ENCODE measurements around the gene TLDC2.

TLDC2 gene

DNA sequence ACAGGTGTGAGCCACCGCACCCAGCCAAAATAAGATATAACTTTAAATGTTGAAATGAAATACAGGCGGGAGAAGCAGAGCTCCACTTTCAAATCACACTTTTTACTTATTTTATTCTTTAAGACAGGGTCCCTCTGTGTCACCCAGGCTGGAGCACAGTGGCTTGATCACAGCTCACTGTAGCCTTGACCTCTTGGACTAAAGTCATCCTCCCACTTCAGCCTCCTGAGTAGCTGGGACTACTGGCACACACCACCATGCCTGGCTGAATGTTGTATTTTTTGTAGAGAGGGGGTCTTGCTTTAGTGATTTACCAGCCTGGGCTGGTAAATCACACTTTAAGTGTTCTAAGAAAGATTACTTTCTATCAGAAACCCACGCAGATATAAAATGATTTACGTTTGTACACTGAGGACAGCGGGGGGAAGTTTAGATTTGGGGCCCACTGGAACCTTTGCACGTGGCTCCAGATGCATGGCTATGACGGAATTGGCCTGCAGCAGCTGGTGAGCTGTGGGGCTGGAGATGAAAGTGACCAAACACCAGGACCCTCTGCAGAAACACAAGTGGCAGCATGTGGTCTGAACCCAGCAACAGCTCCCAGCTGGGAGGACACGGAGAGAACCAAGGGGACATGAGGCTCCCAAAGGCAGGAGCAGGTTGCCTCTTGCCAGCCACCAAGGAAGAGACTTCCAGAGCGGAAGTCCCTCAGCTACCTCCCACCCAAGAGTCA, 26.4 kb upstream of the TLDC2 start:
- Mint-ChIP-seq H3K27ac (peak overlapping the region in 1 of 3 experiments; percentile 46), H3K4me3 (no peak overlapping the region), H3K27me3 (ENCODE audit: low read depth) (no peaks in the 10 kb centered on the region), H3K9me3 (peaks cover 8% of the 10 kb centered on the region), H3K4me1 (peaks cover 17% of the 10 kb centered on the region), H3K36me3 (ENCODE audit: low read depth) (peaks cover 35% of the 10 kb centered on the region)
- TF ChIP-seq, protein P1, sequence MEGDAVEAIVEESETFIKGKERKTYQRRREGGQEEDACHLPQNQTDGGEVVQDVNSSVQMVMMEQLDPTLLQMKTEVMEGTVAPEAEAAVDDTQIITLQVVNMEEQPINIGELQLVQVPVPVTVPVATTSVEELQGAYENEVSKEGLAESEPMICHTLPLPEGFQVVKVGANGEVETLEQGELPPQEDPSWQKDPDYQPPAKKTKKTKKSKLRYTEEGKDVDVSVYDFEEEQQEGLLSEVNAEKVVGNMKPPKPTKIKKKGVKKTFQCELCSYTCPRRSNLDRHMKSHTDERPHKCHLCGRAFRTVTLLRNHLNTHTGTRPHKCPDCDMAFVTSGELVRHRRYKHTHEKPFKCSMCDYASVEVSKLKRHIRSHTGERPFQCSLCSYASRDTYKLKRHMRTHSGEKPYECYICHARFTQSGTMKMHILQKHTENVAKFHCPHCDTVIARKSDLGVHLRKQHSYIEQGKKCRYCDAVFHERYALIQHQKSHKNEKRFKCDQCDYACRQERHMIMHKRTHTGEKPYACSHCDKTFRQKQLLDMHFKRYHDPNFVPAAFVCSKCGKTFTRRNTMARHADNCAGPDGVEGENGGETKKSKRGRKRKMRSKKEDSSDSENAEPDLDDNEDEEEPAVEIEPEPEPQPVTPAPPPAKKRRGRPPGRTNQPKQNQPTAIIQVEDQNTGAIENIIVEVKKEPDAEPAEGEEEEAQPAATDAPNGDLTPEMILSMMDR (IDR thresholded peaks at IDR 0.05; ENCODE audit: unreplicated experiment in 3 of 3), result no peak

DNA sequence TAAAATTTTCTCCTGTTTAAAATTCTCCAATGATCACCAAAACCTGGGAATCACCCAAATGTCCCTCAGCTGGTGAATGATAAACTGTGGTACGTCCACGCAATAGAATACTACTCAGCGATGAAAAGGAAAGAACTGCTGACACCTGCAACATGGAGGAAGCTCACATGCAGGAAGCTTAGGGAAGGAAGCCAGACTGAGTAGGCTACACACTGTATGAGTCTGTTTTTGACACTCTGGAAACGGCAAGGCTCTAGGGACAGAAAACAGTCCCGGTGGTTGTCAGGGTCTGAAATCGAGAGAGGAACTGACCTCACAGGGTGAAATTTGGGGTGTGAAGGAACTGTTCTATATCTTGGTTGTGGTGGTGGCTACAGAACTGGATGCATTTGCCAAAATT, 25.2 kb upstream of the TLDC2 start:
- Mint-ChIP-seq H3K4me3 (no peak overlapping the region), H3K27me3 (ENCODE audit: low read depth) (no peaks in the 10 kb centered on the region), H3K4me1 (peaks cover 17% of the 10 kb centered on the region), H3K36me3 (ENCODE audit: low read depth) (peaks cover 35% of the 10 kb centered on the region), H3K9me3 (peaks cover 8% of the 10 kb centered on the region), H3K27ac (no peak overlapping the region)
- TF ChIP-seq, protein P1 (IDR thresholded peaks at IDR 0.05; ENCODE audit: unreplicated experiment in 3 of 3), result no peak

DNA sequence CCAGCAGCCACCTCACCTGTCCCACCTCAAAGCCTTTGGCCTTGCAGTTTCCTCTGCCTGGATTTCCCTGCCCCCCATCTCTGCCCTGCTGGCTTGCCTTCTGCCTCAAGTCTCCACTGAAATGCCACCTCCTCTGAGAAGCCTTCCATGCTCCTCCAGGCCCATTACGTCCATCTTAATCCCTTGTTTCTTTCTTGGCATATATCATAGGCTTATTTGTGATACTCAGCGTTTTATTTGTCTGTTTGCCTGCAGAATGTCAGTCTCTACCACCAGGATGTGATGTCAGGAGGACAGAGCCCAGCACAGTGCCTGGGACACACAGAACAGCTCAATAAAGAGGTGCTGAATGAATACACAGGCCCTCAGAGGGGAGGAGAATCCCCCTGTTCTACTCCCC, 24.4 kb upstream of the TLDC2 start:
- no peak overlapping the region for H3K27ac Mint-ChIP-seq
- no peaks in the 10 kb centered on the region for H3K27me3 Mint-ChIP-seq (ENCODE audit: low read depth)
- TF ChIP-seq, protein P1 (IDR thresholded peaks at IDR 0.05; ENCODE audit: unreplicated experiment in 3 of 3), result no peak
- no peak overlapping the region for H3K4me3 Mint-ChIP-seq
- peaks cover 17% of the 10 kb centered on the region for H3K4me1 Mint-ChIP-seq
- H3K36me3 Mint-ChIP-seq (ENCODE audit: low read depth), result peaks cover 35% of the 10 kb centered on the region
- peaks cover 8% of the 10 kb centered on the region for H3K9me3 Mint-ChIP-seq

DNA sequence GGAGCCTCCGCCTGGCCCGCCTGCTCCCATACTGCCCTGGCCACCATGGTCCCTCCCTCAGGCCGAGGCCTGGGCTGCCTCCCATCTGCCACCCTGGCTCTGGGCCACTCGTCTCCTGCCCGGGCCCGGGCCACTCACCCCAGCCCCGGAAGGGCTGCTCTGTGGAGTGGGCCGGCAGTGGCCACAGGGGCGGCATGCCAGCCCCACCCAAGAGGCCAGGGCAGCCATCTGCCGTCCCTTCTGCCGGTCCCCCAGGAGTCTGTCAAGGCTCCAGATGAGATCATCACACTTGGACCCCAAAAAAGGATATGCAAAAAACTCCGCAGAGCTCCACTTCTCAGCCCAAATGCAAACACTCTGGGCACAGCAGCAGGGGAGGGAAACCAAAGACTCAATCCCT, 23.8 kb upstream of the TLDC2 start:
- no peak overlapping the region for H3K4me3 Mint-ChIP-seq
- H3K4me1 Mint-ChIP-seq, result peaks cover 20% of the 10 kb centered on the region
- peaks cover 8% of the 10 kb centered on the region for H3K9me3 Mint-ChIP-seq
- no peaks in the 10 kb centered on the region for H3K27me3 Mint-ChIP-seq (ENCODE audit: low read depth)
- H3K36me3 Mint-ChIP-seq (ENCODE audit: low read depth), result peaks cover 33% of the 10 kb centered on the region
- no peak overlapping the region for H3K27ac Mint-ChIP-seq
- TF ChIP-seq, protein P1 (IDR thresholded peaks at IDR 0.05; ENCODE audit: unreplicated experiment in 3 of 3), result no peak

DNA sequence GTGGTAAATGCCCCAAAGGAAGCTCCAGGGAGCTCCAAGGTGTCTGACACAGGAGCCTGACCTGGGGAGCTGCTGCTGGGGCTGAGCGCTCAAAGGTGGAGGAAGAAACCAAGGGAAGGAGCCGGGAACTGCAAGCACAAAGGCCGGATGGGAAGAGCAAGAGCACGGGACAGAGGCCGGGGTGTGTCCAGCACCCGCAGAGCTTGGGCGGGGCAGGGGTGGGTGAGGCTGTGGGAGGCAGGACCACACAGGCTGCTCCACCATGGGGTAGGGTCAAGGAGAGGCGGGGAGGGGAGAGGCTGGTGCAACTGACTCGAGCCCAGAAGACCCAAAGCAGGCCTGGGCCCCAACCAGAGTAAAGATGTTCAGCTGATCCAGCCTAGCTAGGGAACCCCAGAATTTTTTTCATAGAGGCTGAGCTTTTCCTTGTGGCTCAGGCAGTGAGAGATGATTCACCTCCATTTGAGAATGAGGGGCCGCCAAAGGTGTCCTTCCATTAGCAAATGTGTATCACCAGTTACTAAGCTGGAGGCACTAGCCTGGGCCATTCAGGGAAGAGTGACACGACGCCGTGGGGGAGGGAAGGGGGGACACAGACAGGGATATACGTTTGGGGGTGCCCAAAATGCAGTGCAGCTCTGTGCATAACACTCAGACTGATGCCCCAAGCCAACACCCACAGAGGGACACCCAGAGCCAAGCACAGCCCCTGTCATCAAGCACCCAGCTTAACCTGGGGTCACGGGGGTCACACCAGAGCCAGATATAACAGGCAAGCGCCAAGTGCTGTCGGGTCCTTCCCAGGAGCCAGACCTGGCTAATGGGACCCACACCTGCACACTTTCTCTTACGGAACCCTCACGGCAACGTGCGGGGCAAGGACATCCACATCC, 21.3 kb upstream of the TLDC2 start:
- Mint-ChIP-seq H3K4me1 (peaks cover 26% of the 10 kb centered on the region), H3K27ac (no peak overlapping the region), H3K4me3 (no peak overlapping the region), H3K27me3 (ENCODE audit: low read depth) (no peaks in the 10 kb centered on the region), H3K36me3 (ENCODE audit: low read depth) (peaks cover 23% of the 10 kb centered on the region), H3K9me3 (peaks cover 8% of the 10 kb centered on the region)
- TF ChIP-seq, protein P1 (IDR thresholded peaks at IDR 0.05; ENCODE audit: unreplicated experiment in 3 of 3), result no peak
